ENCODE results near the gene MOCOS. TPM values are rescaled to one million over a fixed set of nuclear protein-coding genes. Genes with fewer than 3 reads are reported as not detected.

The MOCOS gene
- total RNA-seq, 1 donor = 13.1 TPM

DNA sequence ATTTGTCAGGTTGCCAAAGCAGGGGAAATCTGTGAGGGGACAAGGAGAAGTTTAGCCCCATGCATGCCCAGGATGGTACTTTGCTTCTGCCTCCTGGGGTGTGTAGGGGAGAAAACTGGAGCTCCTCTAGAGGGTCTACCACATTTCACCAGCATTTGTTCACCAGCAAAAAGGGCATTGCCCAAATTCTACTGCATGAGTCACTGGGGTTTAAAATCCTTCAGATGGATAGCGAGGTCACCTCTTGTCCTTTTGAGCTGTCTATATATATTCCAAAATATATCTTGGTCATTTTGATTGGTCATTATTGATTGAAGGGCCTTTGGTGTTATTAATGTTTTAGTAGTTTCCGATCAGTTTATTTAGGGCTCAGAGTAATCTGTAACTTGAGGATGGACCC lies 128.9 kb downstream of the MOCOS start:
- H3K4me3 ChIP-seq (ENCODE audit: low read depth, low read length) = no peak overlapping the region
- TF ChIP-seq, protein P1, sequence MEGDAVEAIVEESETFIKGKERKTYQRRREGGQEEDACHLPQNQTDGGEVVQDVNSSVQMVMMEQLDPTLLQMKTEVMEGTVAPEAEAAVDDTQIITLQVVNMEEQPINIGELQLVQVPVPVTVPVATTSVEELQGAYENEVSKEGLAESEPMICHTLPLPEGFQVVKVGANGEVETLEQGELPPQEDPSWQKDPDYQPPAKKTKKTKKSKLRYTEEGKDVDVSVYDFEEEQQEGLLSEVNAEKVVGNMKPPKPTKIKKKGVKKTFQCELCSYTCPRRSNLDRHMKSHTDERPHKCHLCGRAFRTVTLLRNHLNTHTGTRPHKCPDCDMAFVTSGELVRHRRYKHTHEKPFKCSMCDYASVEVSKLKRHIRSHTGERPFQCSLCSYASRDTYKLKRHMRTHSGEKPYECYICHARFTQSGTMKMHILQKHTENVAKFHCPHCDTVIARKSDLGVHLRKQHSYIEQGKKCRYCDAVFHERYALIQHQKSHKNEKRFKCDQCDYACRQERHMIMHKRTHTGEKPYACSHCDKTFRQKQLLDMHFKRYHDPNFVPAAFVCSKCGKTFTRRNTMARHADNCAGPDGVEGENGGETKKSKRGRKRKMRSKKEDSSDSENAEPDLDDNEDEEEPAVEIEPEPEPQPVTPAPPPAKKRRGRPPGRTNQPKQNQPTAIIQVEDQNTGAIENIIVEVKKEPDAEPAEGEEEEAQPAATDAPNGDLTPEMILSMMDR (IDR thresholded peaks at IDR 0.05; ENCODE audit: insufficient read depth, low read length) = no peak
- no peak for DNase-seq (ENCODE audit: low read depth)

Other genes starting within 250 kb of the MOCOS start
- 32.6 and 47.4 TPM in 2 replicates for gene RPRD1A, start 119.9 kb upstream of the MOCOS start, total RNA-seq (ENCODE audit: low replicate concordance)
- 85.2 and 88.6 TPM in 2 replicates for gene SLC39A6, start 58.2 kb upstream of the MOCOS start, total RNA-seq (ENCODE audit: low replicate concordance)
- gene ELP2, start 57.6 kb upstream of the MOCOS start, total RNA-seq (ENCODE audit: low replicate concordance) = 83.3 and 119 TPM in 2 replicates
- gene FHOD3, start 110.2 kb downstream of the MOCOS start, total RNA-seq (ENCODE audit: low replicate concordance) = 3.0 and 3.3 TPM in 2 replicates

Measured in fibroblast of the aortic adventitia (primary cell).